ENCODE measurements around the gene GUCA2B.

The GUCA2B gene

GRCh38 chr1:42168391-42168670, 15.1 kb downstream of the GUCA2B start:
- no peaks in the 10 kb centered on the region for H3K27me3 ChIP-seq (ENCODE audit: insufficient read depth, poor library complexity, severe bottlenecking)
- H3K4me3 ChIP-seq (replicated peaks; ENCODE audit: insufficient read depth, low read length) = no peak overlapping the region
- peak in 1 of 2 experiments; percentile 24 for DNase-seq (ENCODE audit: low read depth in 1 of 2, low spot score in 1 of 2)
- TF ChIP-seq SPI1 (IDR thresholded peaks at IDR 0.05; ENCODE audit: borderline replicate concordance, low read depth) (peak; percentile 82), CTCF (IDR thresholded peaks at IDR 0.05; ENCODE audit: insufficient read depth, low read length) (no peak)
- no peak overlapping the region for H3K27ac ChIP-seq (replicated peaks)

GRCh38 chr1:42168763-42169162, 15.6 kb downstream of the GUCA2B start:
- H3K4me3 ChIP-seq (replicated peaks; ENCODE audit: insufficient read depth, low read length) = no peak overlapping the region
- TF ChIP-seq POLR2AphosphoS5 (IDR thresholded peaks at IDR 0.05; ENCODE audit: low read depth) = no peak
- TF ChIP-seq CTCF (IDR thresholded peaks at IDR 0.05; ENCODE audit: insufficient read depth, low read length) = no peak
- TF ChIP-seq GABPA (IDR thresholded peaks at IDR 0.05; ENCODE audit: low read depth) = no peak
- no peak for TF ChIP-seq SPI1 (IDR thresholded peaks at IDR 0.05; ENCODE audit: borderline replicate concordance, low read depth)
- no peak for TF ChIP-seq REST (IDR thresholded peaks at IDR 0.05; ENCODE audit: insufficient replicate concordance, low read depth)
- H3K27me3 ChIP-seq (ENCODE audit: insufficient read depth, poor library complexity, severe bottlenecking) = no peaks in the 10 kb centered on the region
- no peak overlapping the region for H3K27ac ChIP-seq (replicated peaks)
- no peak for DNase-seq (ENCODE audit: low read depth in 1 of 2, low spot score in 1 of 2)

- Histone ChIP-seq H3K4me3 (replicated peaks; ENCODE audit: insufficient read depth, low read length) (no peak overlapping the region), H3K27ac (replicated peaks) (no peak overlapping the region), H3K27me3 (ENCODE audit: insufficient read depth, poor library complexity, severe bottlenecking) (no peaks in the 10 kb centered on the region)
- DNase-seq (ENCODE audit: low read depth in 1 of 2, low spot score in 1 of 2) = no peak
- no peak for TF ChIP-seq CTCF (IDR thresholded peaks at IDR 0.05; ENCODE audit: insufficient read depth, low read length)
- TF ChIP-seq POLR2AphosphoS5 (IDR thresholded peaks at IDR 0.05; ENCODE audit: low read depth) = no peak
- TF ChIP-seq SPI1 (IDR thresholded peaks at IDR 0.05; ENCODE audit: borderline replicate concordance, low read depth) = no peak
- no peak for TF ChIP-seq GABPA (IDR thresholded peaks at IDR 0.05; ENCODE audit: low read depth)
- no peak for TF ChIP-seq REST (IDR thresholded peaks at IDR 0.05; ENCODE audit: insufficient replicate concordance, low read depth)
Observed at GRCh38 chr1:42170779-42171621, 17.8 kb downstream of the GUCA2B start.
